Esophagus muscularis mucosa (tissue), 4 donors: ENCODE results near the gene TBC1D22A. TPM values are rescaled to one million over a fixed set of nuclear protein-coding genes. Genes with fewer than 3 reads are reported as not detected.

Experiments
- DNase-seq: peaks from one replicate; pipeline ENCODE4 v3.0.0-alpha.2; 2017; ENCODE audit errors: extremely low spot score
- H3K27ac ChIP-seq, 4 donors: fragments of 200-600 bp; sonication (generic); replicated peaks in 1 of 4; 1 replicate in 3 of 4; 2 replicates in 1 of 4; pipeline ENCODE4 v1.5.1; 2016 to 2019; ENCODE audit warnings: mild to moderate bottlenecking in 1 of 4
- H3K27me3 ChIP-seq, 4 donors: fragments of 200-600 bp; sonication (generic); one replicate each; pipeline versions ENCODE4 v1.5.1 to v1.6.0; 2016 to 2019
- H3K36me3 ChIP-seq, 4 donors: fragments of 200-600 bp; sonication (generic); one replicate each; pipeline ENCODE4 v1.5.1; 2016 to 2019
- H3K4me1 ChIP-seq, 4 donors: fragments of 200-600 bp; sonication (generic); one replicate each; pipeline ENCODE4 v1.5.1; 2016 to 2019
- H3K4me3 ChIP-seq, 4 donors: fragments of 200-600 bp; sonication (generic); 1 replicate in 2 of 4; 2 replicates in 2 of 4; pipeline ENCODE4 v1.5.1; 2016 to 2019; ENCODE audit warnings: mild to moderate bottlenecking in 4 of 4, moderate library complexity in 1 of 4
- H3K9me3 ChIP-seq, 4 donors: fragments of 200-600 bp; sonication (generic); 1 replicate in 3 of 4; 2 replicates in 1 of 4; pipeline ENCODE4 v1.5.1; 2016 to 2019
- CTCF ChIP-seq, 3 experiments: fragments of 200-600 bp in 2 of 3; fragments of 450-650 bp in 1 of 3; sonication (generic) in 2 of 3; IDR thresholded peaks; one replicate each; pipeline ENCODE4 v1.5.1; 2017 to 2019; ENCODE audit warnings: antibody characterized with exemption in 3 of 3, mild to moderate bottlenecking in 2 of 3, moderate library complexity in 1 of 3
- EP300 ChIP-seq: sonication (generic); formaldehyde crosslinking; IDR thresholded peaks from one replicate; pipeline ENCODE4 v1.6.1; 2017; ENCODE audit warnings: antibody characterized with exemption
- POLR2A ChIP-seq: fragments of 450-650 bp; IDR thresholded peaks from one replicate; pipeline ENCODE4 v1.6.1; 2017; ENCODE audit warnings: antibody characterized with exemption, moderate library complexity, mild to moderate bottlenecking, low read depth
- POLR2AphosphoS5 ChIP-seq, 2 donors: sonication (generic); formaldehyde crosslinking; IDR thresholded peaks; one replicate each; pipeline ENCODE4 v1.6.1; 2017; ENCODE audit warnings: antibody characterized with exemption in 2 of 2
- WGBS: methylation state at CpG from one replicate; pipeline ENCODE4 v1.1.5; 2018; 5-methylcytosine and 5-hydroxymethylcytosine counted together
- intact Hi-C: fragments of 100-400 bp; cut with DNase I; formaldehyde crosslinking; loops from one replicate; pipeline ENCODE4 v1.15.1; 2023
- total RNA-seq, 4 donors: library from RNA; depleted of rRNA; stranded (reverse); fragments of >200 nt; gene quantifications; one replicate each; pipeline versions ENCODE4 v1.1.0 to v1.2.1, GENCODE V29; 2016

The TBC1D22A gene
- total RNA-seq, 4 donors from 2014 or later: 15.2 to 20.7 (median 18.8) TPM

- peaks cover 6 to 11% (median 9%) of the 10 kb centered on the region in 4 donors for H3K36me3 ChIP-seq
- WGBS: 87% methylated on average over 18 of the region's 18 CpGs
- intact Hi-C loops: no loop called here
- H3K4me3 ChIP-seq: no peak overlapping the region
- no peak for DNase-seq
- H3K4me1 ChIP-seq: no peaks in the 10 kb centered on the region
- no peaks in the 10 kb centered on the region for H3K9me3 ChIP-seq
- no peak for TF ChIP-seq POLR2A
- TF ChIP-seq CTCF (IDR thresholded peaks at IDR 0.05): no peak
- no peak for TF ChIP-seq POLR2AphosphoS5 (IDR thresholded peaks at IDR 0.05)
- no peak for TF ChIP-seq EP300
- no peak overlapping the region for H3K27ac ChIP-seq
- H3K27me3 ChIP-seq: no peaks in the 10 kb centered on the region
These were observed 191.7 kb downstream of the TBC1D22A start for GRCh38 chr22:46953968-46954765.

- Histone ChIP-seq H3K27ac (no peak overlapping the region), H3K36me3 (peaks cover under 1 to 5% (median 2%) of the 10 kb centered on the region in 4 donors), H3K4me3 (no peak overlapping the region), H3K27me3 (no peaks in the 10 kb centered on the region), H3K9me3 (no peaks in the 10 kb centered on the region), H3K4me1 (no peaks in the 10 kb centered on the region)
- no peak for DNase-seq
- intact Hi-C loops: no loop called here
- TF ChIP-seq POLR2A: no peak
- TF ChIP-seq EP300: no peak
- no peak for TF ChIP-seq POLR2AphosphoS5 (IDR thresholded peaks at IDR 0.05)
- no peak for TF ChIP-seq CTCF (IDR thresholded peaks at IDR 0.05)
- WGBS: 97% methylated on average over 7 of the region's 7 CpGs
These were observed 192.3 kb downstream of the TBC1D22A start for GRCh38 chr22:46954781-46955180.

GRCh38 chr22:46956498-46957215, 194.2 kb downstream of the TBC1D22A start:
- no peaks in the 10 kb centered on the region for H3K9me3 ChIP-seq
- no peaks in the 10 kb centered on the region for H3K4me1 ChIP-seq
- TF ChIP-seq POLR2AphosphoS5 (IDR thresholded peaks at IDR 0.05): no peak
- no peak for TF ChIP-seq EP300
- no peak for TF ChIP-seq POLR2A
- no peak for TF ChIP-seq CTCF (IDR thresholded peaks at IDR 0.05)
- no peaks in the 10 kb centered on the region for H3K27me3 ChIP-seq
- no peak for DNase-seq
- H3K36me3 ChIP-seq: peaks cover 0 to 3% (median 1%) of the 10 kb centered on the region in 4 donors
- no peak overlapping the region for H3K27ac ChIP-seq
- no peak overlapping the region for H3K4me3 ChIP-seq
- intact Hi-C loops: no loop called here
- 97% methylated on average over 19 of the region's 19 CpGs for whole genome bisulfite sequencing

GRCh38 chr22:46957521-46957920, 195.1 kb downstream of the TBC1D22A start:
- H3K4me3 ChIP-seq: no peak overlapping the region
- peaks cover 0 to 3% (median 0%) of the 10 kb centered on the region in 4 donors for H3K36me3 ChIP-seq
- intact Hi-C loops: no loop called here
- no peaks in the 10 kb centered on the region for H3K4me1 ChIP-seq
- H3K27me3 ChIP-seq: no peaks in the 10 kb centered on the region
- H3K27ac ChIP-seq: no peak overlapping the region
- TF ChIP-seq EP300 (no peak), POLR2A (no peak), CTCF (IDR thresholded peaks at IDR 0.05) (no peak), POLR2AphosphoS5 (IDR thresholded peaks at IDR 0.05) (no peak)
- DNase-seq: no peak
- no peaks in the 10 kb centered on the region for H3K9me3 ChIP-seq
- WGBS: 95% methylated on average over 9 of the region's 12 CpGs
